Middle frontal gyrus (tissue), 1 donor: ENCODE measurements around the gene HLX.

Experiments
- DNase-seq: peaks from one replicate; pipeline ENCODE4 v3.0.0-alpha.2; 2015; ENCODE audit warnings: low spot score; ENCODE audit errors: extremely low spot score

The HLX gene

GRCh38 chr1:220924331-220924970, 45.2 kb downstream of the HLX start:
- no peak for DNase-seq

DNA sequence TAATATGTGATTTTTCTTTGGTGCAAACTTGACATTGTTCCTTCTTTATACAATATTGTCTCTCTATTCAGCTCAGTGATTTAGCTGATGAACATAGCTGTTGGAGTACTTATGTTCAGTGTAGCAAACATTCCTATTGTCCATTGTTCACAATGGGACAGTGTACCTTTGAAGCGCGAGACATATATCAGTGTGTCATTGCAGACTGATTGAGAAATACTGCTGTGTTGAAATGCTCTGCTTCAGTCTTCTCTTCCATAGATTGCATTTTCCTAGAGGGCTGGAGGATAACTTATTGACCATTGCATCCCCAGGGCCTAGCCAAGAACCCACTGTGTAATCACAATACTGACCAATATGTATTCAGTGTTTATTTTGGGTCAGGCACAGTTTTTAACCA, 46.5 kb downstream of the HLX start:
- no peak for DNase-seq

DNA sequence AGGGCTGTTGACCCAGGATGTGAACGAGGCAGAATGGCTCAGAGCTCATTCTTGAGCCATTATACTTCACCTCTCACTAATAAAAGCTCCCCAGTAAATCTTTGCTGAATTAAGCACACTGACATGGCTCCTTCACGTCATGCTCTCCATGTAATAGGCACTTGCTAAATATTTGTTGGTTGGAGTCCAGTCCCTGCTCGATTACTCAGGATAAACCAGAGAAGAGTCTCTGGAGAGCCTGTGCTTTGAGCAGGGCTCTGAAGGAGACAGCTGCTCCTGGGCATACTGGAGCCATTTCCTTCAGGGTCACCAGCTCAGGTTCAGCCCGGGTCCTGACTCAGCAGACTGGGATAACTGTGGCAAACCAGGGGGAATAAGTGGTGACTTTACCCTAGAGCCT, 46.9 kb downstream of the HLX start:
- DNase-seq: no peak

- no peak for DNase-seq
Observed at GRCh38 chr1:220927442-220927841, 48.2 kb downstream of the HLX start.

- DNase-seq: no peak
Observed at GRCh38 chr1:220928320-220928719, 49.1 kb downstream of the HLX start.

- DNase-seq: no peak
Observed at GRCh38 chr1:220928725-220929300, 49.6 kb downstream of the HLX start.

DNA sequence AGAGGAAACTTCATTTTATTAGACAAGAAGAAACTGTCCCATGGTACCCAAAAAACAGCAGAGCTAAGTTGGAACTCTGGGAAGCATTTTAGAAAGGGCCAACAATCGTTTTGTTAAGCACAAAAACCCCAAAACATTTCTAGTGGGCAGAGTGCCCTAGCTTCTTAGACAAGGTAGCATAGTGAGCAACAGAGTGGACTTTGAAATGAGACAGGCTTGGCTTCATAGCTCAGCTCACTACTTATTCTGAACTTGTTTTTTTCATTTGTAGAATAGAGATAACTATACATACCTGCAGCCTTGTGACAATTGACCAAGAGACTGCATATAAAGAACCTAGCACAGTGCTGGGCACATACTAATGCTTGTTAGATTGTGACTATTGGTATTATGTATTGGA, 50.1 kb downstream of the HLX start:
- DNase-seq: no peak
